Esophagus muscularis mucosa (tissue), 4 donors: ENCODE data around the gene OSBPL1A. TPM values are rescaled to one million over a fixed set of nuclear protein-coding genes. Genes with fewer than 3 reads are reported as not detected.
A peak's percentile ranks its signal among the peaks of the same experiment; 100 is the strongest.

ENCODE experiments used
- DNase-seq: peaks from one replicate; pipeline ENCODE4 v3.0.0-alpha.2; 2017; ENCODE audit errors: extremely low spot score
- H3K27ac ChIP-seq, 4 donors: fragments of 200-600 bp; sonication (generic); replicated peaks in 1 of 4; 1 replicate in 3 of 4; 2 replicates in 1 of 4; pipeline ENCODE4 v1.5.1; 2016 to 2019; ENCODE audit warnings: mild to moderate bottlenecking in 1 of 4
- H3K27me3 ChIP-seq, 4 donors: fragments of 200-600 bp; sonication (generic); one replicate each; pipeline versions ENCODE4 v1.5.1 to v1.6.0; 2016 to 2019
- H3K36me3 ChIP-seq, 4 donors: fragments of 200-600 bp; sonication (generic); one replicate each; pipeline ENCODE4 v1.5.1; 2016 to 2019
- H3K4me1 ChIP-seq, 4 donors: fragments of 200-600 bp; sonication (generic); one replicate each; pipeline ENCODE4 v1.5.1; 2016 to 2019
- H3K4me3 ChIP-seq, 4 donors: fragments of 200-600 bp; sonication (generic); 1 replicate in 2 of 4; 2 replicates in 2 of 4; pipeline ENCODE4 v1.5.1; 2016 to 2019; ENCODE audit warnings: mild to moderate bottlenecking in 4 of 4, moderate library complexity in 1 of 4
- H3K9me3 ChIP-seq, 4 donors: fragments of 200-600 bp; sonication (generic); 1 replicate in 3 of 4; 2 replicates in 1 of 4; pipeline ENCODE4 v1.5.1; 2016 to 2019
- EP300 ChIP-seq: sonication (generic); formaldehyde crosslinking; IDR thresholded peaks from one replicate; pipeline ENCODE4 v1.6.1; 2017; ENCODE audit warnings: antibody characterized with exemption
- POLR2A ChIP-seq: fragments of 450-650 bp; IDR thresholded peaks from one replicate; pipeline ENCODE4 v1.6.1; 2017; ENCODE audit warnings: antibody characterized with exemption, moderate library complexity, mild to moderate bottlenecking, low read depth
- POLR2AphosphoS5 ChIP-seq, 2 donors: sonication (generic); formaldehyde crosslinking; IDR thresholded peaks; one replicate each; pipeline ENCODE4 v1.6.1; 2017; ENCODE audit warnings: antibody characterized with exemption in 2 of 2
- WGBS: methylation state at CpG from one replicate; pipeline ENCODE4 v1.1.5; 2018; 5-methylcytosine and 5-hydroxymethylcytosine counted together
- intact Hi-C: fragments of 100-400 bp; cut with DNase I; formaldehyde crosslinking; loops from one replicate; pipeline ENCODE4 v1.15.1; 2023
- total RNA-seq, 4 donors: library from RNA; depleted of rRNA; stranded (reverse); fragments of >200 nt; gene quantifications; one replicate each; pipeline versions ENCODE4 v1.1.0 to v1.2.1, GENCODE V29; 2016
- TF ChIP-seq, protein P1 (sequence below), 3 experiments: fragments of 200-600 bp in 2 of 3; fragments of 450-650 bp in 1 of 3; sonication (generic) in 2 of 3; IDR thresholded peaks; one replicate each; pipeline ENCODE4 v1.5.1; 2017 to 2019; ENCODE audit warnings: antibody characterized with exemption in 3 of 3, mild to moderate bottlenecking in 2 of 3, moderate library complexity in 1 of 3

OSBPL1A gene
- total RNA-seq, 4 donors from 2014 or later = 78.2 to 126 (median 101) TPM

GRCh38 chr18:24189007-24189528, 208.6 kb downstream of the OSBPL1A start:
- 79% methylated on average over 6 of the region's 6 CpGs for WGBS
- intact Hi-C loops = no loop called here
- Histone ChIP-seq H3K4me3 (no peak overlapping the region), H3K27me3 (no peaks in the 10 kb centered on the region), H3K36me3 (peaks cover 0 to 11% (median 4%) of the 10 kb centered on the region in 4 donors), H3K4me1 (peaks cover 12 to 40% (median 20%) of the 10 kb centered on the region in 4 donors), H3K9me3 (no peaks in the 10 kb centered on the region), H3K27ac (peak overlapping the region in 1 of 4 donors; percentile 69)
- no peak for DNase-seq
- TF ChIP-seq POLR2A (no peak), EP300 (no peak), POLR2AphosphoS5 (IDR thresholded peaks at IDR 0.05) (no peak)
- TF ChIP-seq, protein P1, sequence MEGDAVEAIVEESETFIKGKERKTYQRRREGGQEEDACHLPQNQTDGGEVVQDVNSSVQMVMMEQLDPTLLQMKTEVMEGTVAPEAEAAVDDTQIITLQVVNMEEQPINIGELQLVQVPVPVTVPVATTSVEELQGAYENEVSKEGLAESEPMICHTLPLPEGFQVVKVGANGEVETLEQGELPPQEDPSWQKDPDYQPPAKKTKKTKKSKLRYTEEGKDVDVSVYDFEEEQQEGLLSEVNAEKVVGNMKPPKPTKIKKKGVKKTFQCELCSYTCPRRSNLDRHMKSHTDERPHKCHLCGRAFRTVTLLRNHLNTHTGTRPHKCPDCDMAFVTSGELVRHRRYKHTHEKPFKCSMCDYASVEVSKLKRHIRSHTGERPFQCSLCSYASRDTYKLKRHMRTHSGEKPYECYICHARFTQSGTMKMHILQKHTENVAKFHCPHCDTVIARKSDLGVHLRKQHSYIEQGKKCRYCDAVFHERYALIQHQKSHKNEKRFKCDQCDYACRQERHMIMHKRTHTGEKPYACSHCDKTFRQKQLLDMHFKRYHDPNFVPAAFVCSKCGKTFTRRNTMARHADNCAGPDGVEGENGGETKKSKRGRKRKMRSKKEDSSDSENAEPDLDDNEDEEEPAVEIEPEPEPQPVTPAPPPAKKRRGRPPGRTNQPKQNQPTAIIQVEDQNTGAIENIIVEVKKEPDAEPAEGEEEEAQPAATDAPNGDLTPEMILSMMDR (IDR thresholded peaks at IDR 0.05) = no peak

- Histone ChIP-seq H3K36me3 (peaks cover 0 to 11% (median 4%) of the 10 kb centered on the region in 4 donors), H3K4me3 (no peak overlapping the region), H3K27me3 (no peaks in the 10 kb centered on the region), H3K4me1 (peaks cover 12 to 40% (median 20%) of the 10 kb centered on the region in 4 donors), H3K9me3 (no peaks in the 10 kb centered on the region), H3K27ac (no peak overlapping the region)
- 83% methylated on average over 5 of the region's 5 CpGs for WGBS
- intact Hi-C loops = no loop called here
- DNase-seq = no peak
- TF ChIP-seq, protein P1 (IDR thresholded peaks at IDR 0.05) = no peak
- TF ChIP-seq POLR2A (no peak), EP300 (no peak), POLR2AphosphoS5 (IDR thresholded peaks at IDR 0.05) (no peak)
Observed at GRCh38 chr18:24188120-24188519, 209.5 kb downstream of the OSBPL1A start.

- Histone ChIP-seq H3K9me3 (no peaks in the 10 kb centered on the region), H3K4me3 (no peak overlapping the region), H3K27ac (no peak overlapping the region), H3K4me1 (peaks cover 12 to 40% (median 20%) of the 10 kb centered on the region in 4 donors), H3K27me3 (no peaks in the 10 kb centered on the region), H3K36me3 (peaks cover 0 to 11% (median 4%) of the 10 kb centered on the region in 4 donors)
- TF ChIP-seq POLR2A (no peak), EP300 (no peak), POLR2AphosphoS5 (IDR thresholded peaks at IDR 0.05) (no peak)
- TF ChIP-seq, protein P1 (IDR thresholded peaks at IDR 0.05) = no peak
- intact Hi-C loops = no loop called here
- WGBS = 78% methylated on average over 1 of the region's 1 CpG
- DNase-seq = no peak
Observed at GRCh38 chr18:24187689-24188088, 209.9 kb downstream of the OSBPL1A start.

- no peaks in the 10 kb centered on the region for H3K27me3 ChIP-seq
- H3K9me3 ChIP-seq = no peaks in the 10 kb centered on the region
- intact Hi-C loops = no loop called here
- 77% methylated on average over 5 of the region's 5 CpGs for WGBS
- TF ChIP-seq POLR2A (no peak), POLR2AphosphoS5 (IDR thresholded peaks at IDR 0.05) (no peak), EP300 (no peak)
- TF ChIP-seq, protein P1 (IDR thresholded peaks at IDR 0.05) = no peak
- H3K4me3 ChIP-seq = no peak overlapping the region
- H3K36me3 ChIP-seq = peaks cover 0 to 11% (median 4%) of the 10 kb centered on the region in 4 donors
- H3K27ac ChIP-seq = no peak overlapping the region
- no peak for DNase-seq
- peaks cover 12 to 40% (median 20%) of the 10 kb centered on the region in 4 donors for H3K4me1 ChIP-seq
Observed at GRCh38 chr18:24187049-24187448, 210.6 kb downstream of the OSBPL1A start.

GRCh38 chr18:24185805-24186204, 211.8 kb downstream of the OSBPL1A start:
- H3K36me3 ChIP-seq = peaks cover 0 to 19% (median 4%) of the 10 kb centered on the region in 4 donors
- no peaks in the 10 kb centered on the region for H3K27me3 ChIP-seq
- no peak for DNase-seq
- H3K4me1 ChIP-seq = peaks cover 11 to 35% (median 16%) of the 10 kb centered on the region in 4 donors
- 94% methylated on average over 7 of the region's 7 CpGs for WGBS
- no peak overlapping the region for H3K4me3 ChIP-seq
- intact Hi-C loops = no loop called here
- H3K27ac ChIP-seq = no peak overlapping the region
- TF ChIP-seq POLR2AphosphoS5 (IDR thresholded peaks at IDR 0.05) = no peak
- TF ChIP-seq, protein P1 (IDR thresholded peaks at IDR 0.05) = no peak
- TF ChIP-seq EP300 = no peak
- TF ChIP-seq POLR2A = no peak
- H3K9me3 ChIP-seq = no peaks in the 10 kb centered on the region
